Colon (tissue), 2 donors: Measurements from ENCODE around the gene PTPRG.

ENCODE experiments used
- FAIRE-seq: peaks from 2 replicates; lab custom pipeline; 2012; peaks lifted over from hg19 to GRCh38; lab: Jason Lieb, UNC
- donor health status: control.
- donor health status: control.

PTPRG gene

DNA sequence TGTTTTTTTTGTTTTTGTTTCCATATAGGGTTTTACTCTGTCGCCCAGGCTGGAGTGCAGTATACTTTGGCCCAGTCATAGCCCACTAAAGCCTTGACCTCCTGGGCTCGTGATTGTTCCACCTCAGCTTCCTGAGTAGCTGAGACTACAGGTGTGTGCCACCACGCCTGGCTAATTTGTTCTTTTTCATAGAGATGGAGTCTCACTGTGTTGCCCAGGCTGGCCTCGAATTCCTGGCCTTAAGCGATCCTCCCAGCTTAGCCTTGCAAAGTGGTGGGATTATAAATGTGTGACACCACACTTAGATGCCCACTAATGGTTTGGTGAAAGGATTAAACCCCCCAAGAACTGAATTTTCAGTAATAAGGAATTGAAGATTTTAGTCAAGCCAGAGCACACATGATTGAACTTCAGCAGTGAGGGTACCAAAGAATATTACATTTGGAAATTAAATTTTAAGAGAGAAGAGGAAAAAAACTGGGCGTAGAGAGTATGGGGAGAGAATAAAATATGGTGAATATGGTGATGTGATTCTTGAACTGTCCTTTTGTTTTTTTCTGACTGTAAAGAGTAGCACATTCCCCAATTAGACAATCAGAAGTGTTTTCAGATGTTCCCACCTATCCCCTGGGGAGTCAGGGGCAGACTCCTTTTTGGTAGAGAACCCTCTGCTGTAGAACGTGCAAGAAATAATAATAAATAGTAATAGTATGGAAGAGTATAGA lies 208.1 kb downstream of the PTPRG start:
- FAIRE-seq, result no peak

DNA sequence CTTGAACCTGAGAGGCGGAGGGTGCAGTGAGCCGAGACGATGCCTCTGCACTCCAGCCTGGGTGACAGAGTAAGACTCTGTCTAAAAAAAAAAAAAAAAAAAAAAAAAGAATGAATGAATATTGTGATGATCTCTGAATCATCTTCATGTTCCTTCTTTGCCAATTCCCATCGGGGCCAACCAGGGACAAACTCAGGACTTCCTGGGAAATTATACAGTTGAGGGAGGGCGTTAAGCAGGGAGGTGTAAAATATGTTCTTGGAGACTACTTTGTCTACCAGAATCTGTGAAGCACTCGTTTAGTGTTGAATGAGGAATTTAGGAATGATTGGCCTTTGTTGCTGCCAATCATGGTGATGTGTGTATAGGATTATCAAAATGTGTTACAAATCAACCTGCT lies 210.6 kb downstream of the PTPRG start:
- FAIRE-seq, result no peak

DNA sequence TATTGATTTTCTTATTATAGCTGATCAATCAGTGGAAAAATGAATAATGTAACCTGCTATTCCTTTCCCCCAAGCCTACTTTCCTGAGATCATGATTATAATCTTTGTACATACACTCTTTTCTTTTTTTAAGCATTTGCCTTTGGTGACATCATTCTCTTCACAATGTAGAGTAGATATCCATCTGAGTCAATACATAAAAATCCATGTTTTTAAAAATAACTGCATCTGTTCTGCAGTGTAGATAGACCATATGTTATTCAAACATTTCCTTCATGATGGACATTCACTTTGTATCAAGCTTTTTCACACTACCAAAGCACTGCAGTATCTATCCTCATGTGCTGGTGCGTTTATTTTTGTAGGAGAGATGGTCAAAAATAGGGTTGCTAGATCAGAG lies 211.1 kb downstream of the PTPRG start:
- FAIRE-seq, result no peak

DNA sequence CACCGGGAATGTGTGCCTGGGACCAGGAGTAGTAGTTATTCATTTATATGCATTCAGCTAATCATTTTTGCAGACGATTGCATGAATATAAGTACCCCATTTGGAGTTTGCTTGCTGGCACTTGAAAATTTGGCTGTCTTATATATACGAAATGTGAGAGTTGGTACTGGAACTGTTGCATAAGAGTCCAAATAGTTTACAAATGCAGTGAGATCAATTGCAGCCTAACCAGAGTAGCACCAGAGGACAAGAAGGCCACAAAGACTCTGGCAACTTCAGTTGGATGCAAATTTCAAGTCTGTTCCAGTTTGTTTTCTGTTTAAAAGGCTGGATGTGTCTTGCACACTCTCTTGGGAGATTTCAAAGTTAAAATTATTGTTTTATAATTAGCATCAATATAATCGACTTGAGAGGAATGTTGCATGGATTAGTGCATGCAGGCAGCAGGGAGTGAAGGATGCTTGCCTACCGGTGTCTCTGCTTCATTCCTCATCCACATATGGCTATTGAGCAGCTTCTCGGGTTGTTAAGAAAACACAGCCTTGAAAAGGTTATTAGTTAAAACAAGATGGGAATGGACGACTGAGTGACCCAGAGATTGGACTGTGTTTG lies 213.0 kb downstream of the PTPRG start:
- no peak for FAIRE-seq

DNA sequence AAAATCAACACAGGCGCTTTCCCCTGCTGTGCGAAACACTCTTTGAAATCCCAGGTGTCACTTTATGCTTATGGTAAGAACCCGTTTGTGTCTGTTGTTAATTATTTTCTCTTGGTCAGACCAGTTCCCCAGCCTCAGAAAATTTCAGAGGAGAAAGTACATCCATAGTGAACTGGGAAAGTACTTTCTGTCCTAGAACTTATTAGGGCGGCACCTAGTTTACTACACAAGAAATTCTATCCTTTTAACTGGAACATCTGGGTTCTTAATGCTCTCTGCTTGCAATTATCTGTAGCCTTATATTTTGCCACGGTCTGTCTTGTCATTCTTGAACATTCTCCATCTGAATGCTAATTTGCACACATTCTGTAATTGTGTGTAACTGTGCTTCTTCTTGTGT lies 215.0 kb downstream of the PTPRG start:
- FAIRE-seq, result no peak

DNA sequence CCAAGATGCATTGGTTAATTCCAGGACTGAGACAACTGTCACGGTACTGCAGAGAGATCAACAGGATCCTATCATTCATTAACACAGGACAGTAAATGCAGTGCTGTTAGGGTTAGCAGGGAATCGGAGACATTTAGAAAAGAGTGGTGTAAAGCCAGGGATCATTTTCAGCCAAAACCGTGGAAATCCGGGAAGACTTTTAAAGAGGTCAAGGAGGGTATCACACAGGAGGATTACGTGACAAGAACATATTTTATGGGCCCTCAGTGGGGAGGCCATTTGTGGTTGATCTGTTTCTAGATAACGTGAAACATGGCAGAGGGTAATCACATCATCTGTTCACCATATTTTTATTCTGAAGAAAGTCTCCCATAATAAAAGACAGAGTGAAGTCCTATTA lies 216.1 kb downstream of the PTPRG start:
- FAIRE-seq, result no peak

DNA sequence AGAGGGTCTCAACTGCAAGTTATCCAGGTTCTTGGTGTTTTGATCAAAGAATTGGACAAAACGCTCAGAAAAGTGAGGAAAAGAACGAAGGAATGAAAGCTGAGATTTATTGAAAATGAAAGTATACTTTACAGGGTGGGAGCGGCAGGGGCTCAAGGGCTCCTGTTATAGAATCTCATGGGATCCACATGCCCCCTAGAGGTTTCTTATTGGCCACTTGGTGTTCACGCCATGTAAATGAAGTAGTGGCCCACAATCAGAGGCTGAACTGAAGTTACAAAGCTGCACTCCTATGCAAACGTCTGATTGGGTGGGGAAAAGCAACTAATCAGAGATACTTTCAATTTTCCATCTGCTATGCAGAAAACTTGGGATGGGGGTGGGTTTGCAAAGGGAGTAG lies 216.7 kb downstream of the PTPRG start:
- FAIRE-seq, result no peak

DNA sequence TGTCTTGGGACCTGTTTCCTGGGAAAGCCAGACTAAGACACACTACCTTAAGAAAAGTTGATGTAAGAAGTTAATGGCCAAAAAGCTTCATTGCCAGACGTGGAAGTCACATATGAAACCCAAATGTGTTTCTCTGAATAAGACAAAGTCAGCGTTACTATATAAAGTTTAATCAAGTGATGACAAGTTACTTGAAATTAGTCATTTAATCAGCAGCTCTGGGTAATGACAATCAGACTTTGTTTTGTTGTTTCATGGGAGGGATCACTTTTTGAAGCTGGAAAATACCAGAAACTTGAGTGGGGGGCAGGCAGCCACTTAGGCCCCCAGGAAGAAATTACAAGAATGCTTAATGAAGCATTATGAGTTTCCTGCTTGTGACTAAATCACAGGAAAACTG lies 218.6 kb downstream of the PTPRG start:
- no peak for FAIRE-seq

DNA sequence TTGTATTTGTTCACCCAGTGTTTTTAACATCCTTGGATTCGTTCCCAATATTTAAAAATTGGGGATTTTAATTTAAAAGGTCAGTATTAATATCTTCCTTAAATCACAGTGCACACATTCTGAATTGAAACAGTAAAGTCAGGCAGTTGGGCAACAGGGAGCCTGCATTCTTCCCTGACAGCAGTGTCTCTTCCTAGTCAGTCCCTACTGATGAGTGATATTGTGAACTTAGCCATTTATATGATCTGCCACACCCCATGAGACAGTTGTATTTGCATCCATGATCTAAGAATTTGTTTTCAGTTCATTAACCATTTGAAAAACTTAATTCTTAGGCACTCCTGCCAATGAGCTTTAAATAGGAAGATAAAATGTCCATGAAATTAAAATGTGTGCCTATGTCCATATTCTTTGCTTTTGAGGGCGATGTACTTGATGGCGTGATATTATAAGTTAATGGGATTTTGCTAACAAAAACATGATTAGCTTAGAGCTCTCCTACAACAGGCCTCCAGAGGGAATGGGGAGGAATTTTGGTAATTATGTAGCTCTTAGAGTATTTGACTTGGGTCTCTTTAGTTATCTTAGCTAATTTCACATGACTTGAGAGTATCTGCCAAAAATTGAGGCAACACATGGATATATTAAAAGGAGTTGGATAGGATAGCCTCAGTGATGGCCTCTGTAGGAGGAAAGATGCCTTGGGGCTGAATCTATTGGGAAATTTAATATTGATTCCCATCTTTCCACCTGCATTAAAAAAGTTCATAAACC lies 219.3 kb downstream of the PTPRG start:
- no peak for FAIRE-seq

DNA sequence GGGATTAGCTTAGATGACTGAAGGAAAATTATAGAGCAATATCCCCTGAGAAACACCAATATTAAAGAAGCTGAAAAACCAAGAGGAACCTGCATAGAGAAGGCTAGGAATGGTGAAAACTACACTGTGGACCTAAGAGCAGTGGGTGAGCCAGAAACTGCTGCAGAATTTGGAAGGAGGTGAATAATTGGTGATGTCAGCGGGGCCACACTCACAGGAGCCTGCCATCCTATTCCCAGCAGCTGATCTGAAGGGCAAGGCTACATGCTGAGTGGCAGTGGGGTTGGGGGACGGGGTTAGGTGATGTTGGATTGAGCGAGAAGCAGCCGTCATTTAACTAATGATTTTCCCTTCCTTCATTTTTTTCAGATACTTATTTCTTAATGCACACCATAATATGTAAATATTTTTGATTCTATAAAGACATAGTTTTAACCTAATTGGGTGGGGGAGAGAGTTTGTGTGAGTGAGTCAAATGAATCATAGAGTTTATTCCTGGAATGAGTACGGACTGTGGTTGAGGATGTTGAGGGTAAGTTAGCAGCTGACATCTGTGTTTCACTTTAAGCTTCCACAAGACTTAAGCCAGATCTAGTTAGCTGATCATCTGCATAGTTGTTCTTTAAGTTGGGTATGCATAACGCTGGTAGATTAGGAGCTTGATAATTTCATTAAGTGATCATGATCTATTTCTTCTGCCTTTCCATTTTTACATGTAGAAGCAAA lies 222.8 kb downstream of the PTPRG start:
- FAIRE-seq, result no peak

DNA sequence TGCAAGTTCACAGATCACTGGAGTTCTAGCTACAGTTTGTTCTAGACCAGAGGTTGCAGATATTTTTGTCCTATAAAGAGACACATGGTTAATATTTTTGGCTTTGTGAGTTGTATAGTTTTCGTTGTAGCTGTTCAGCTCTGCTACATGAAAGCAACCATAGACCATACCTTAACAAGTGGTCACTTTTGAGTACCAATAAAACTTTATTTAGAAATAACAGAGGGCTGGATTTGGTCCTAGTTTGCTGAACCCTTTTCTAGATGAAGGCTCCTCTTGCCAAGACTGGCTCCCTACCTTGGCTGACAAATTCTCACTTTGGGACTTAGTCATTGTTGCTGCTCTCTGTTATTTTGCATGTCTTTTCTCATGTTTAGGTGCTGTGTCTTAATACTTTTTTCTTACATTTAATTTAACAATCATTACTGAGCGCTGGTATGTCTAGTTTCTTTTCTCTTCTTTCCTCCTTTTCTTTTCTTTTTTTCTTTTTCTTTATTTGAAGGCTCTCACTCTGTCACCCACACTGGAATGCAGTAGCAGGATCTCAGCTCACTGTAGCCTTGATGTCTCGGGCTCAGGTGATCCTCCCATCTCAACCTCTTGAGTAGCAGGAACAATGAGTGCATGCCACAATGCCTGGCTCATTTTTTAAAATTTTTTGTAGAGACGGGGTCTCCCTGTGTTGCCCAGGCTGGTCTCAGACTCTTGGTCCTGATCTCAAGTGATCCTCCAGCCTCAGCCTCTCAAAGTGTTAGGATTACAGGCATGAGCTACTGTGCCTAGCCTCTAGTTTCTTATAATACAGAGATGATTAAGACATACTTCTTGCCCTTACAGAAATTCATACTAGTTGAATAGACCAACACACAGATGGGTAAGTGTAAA lies 227.5 kb downstream of the PTPRG start:
- FAIRE-seq, result no peak

DNA sequence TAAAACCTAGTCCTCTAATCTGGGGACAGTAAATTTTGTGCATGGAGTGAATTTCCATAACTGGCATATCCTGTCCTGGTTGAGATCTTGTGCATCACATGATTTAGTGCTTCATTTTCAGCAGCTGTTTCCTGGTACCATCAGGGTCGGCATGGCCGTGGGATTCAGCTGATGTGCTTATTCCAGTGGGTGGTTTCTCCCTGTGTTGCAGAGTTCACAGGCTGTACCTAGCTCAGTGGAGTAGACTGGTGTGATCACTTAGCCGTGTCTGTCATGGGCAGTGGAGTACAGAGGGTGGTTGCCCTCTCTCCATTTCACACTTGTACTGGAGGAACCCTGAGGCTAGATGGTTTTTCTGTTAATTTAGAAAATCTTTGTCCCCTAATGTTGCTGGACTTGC lies 228.5 kb downstream of the PTPRG start:
- no peak for FAIRE-seq

DNA sequence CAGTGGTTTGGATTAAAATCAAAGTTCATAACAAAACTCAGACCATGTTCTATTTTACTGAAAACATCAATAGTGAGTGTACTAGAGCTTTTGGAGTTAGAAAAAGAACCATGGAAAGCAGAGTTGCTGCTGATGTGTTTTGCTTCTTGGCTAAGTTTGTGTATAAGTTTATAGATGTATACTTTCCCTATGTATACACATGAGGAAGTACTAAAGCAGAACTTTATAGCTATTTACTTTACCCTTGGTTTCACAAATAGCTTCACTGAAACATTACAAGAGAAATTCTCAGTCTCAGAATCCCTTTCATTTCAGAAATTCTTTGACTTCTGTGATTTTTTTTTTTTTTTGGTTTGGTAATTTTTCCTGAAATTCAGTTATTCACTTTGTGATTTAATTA lies 229.0 kb downstream of the PTPRG start:
- FAIRE-seq, result no peak

DNA sequence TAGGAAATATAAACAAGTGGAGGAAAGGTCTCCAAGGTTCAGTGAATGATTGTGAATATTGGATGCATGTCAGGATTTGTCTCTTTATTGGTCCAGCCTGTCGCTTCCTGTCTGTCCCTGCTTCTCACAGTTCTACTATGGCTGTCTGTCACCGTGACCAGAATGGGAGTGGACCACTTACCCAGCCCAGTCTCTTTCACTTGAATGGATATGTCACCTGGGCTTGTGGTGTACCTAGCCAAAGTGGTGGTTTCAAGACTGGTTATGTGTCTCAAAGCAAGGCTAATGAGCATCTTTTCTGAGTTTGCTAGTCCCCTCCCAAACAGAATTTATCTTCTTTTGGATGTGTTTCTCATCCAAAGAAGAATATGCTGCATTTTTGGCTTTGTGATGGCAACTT lies 231.7 kb downstream of the PTPRG start:
- no peak for FAIRE-seq

DNA sequence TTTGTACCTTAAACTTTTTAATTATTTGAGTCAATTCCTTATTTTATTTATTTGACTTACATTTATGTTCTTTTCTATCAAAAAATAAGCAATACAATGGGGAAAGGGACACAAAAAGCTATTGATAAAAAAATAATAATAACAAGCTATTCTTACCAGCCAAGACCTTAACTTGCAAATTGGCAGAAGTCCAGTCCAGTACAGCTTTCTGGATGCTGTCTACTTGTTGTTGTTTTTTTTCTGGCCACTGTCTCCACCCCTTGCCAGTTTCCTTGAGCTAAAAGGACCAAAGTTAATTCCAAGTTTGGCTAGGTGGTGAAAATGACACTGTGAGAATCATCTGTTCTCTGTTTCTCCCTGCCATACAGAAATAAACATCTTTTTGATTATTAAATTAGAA lies 232.2 kb downstream of the PTPRG start:
- FAIRE-seq, result no peak

DNA sequence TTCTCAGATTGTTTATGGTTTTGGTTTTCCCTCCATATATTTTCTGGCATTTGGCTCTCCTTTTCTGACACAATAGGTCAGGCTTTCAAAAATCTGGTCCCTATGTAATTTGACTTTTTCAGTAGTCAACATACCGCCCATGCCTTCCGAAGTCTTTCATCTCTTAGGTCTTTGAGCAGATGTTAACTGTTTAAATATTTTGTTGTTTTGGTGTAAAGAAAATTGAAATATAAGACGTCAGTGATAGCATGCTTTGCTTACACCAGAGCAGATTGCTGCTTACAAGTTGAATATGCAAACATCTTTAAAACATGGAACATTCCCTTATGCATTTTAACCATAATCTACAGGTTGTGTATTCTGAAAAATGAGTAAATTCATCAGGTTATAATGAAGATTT lies 233.0 kb downstream of the PTPRG start:
- no peak for FAIRE-seq

DNA sequence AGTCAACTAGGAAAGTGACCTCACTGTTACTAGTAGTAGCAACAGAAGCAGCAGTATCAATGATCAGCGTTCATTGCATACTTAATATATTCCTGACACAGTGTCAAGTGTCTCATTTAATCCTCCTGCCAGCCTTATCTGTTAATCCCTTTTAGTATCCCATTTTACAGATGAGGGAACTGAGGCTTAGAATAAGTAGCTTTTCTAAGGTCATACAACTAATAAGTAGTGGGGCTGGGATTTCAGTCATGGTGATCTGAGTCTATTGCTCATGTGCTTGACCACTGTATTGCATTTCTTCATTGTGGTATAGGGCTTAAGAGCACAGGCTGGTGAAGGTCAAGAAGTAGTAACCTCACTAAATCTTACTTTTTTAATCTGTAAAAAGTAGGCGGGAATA lies 233.6 kb downstream of the PTPRG start:
- no peak for FAIRE-seq

DNA sequence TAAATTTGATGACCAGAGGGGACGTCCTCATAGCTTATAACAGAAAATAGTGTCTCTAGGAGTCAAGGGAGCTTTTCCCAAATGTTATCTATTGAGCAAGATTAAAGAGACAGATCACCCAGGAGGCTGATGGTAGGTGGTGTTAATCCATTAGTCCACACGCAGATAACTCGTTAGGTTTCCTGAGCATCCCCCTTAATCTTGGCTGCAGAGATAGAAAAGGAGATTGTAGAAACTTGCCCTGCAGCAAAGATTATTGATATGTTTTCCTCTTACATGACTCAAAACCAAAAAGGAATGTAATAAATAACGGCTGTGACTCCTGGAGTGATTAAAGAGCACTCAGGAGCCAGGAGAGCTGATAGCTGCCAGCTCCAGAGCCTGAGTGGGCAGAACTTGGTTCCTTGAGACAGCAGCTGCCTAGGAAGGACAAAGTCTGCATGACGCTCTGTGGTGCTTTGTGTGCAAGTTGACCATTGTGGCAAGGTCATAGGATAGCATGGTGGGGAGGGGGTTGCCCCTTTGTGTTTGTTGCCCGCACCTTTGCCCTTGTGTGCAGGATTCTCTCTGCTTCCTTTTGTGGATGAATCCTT lies 234.8 kb downstream of the PTPRG start:
- FAIRE-seq, result no peak

DNA sequence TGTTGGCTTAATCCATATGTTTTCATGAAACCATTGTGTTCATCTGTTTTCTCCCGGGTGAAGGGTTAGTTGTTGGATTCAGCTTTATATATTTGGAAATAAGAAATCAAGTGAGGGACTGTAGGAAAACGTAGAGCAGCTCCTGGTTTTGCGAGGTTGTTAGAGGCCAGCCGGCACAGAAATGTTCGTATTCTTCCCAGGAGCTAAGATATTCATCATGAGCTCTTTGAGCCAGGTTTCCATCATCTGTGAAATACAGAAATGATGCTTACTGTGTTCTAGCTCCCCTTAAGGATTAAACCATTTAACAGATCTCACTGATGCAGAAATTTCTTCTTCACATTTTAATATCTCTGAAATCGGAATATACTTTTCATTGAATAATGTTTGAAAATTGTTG lies 235.5 kb downstream of the PTPRG start:
- FAIRE-seq, result no peak

DNA sequence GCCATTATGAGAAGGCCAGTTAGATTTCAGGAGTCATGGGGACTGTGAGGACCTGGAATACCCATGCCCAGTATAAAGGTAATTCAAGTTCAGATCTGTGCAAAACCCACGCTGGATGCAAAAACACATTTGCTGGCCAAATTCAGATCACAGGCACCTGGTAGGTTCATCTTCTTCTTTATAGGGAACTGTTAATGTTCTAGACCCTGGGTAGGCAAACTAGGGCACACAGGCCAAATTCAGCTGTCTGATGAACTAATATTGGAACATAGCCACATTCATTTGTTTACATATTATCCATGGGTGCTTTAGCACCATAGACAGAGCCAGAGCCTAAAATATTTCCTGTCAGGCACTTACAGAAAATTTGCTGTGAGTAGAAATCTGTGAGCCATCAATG lies 241.4 kb downstream of the PTPRG start:
- FAIRE-seq, result no peak

DNA sequence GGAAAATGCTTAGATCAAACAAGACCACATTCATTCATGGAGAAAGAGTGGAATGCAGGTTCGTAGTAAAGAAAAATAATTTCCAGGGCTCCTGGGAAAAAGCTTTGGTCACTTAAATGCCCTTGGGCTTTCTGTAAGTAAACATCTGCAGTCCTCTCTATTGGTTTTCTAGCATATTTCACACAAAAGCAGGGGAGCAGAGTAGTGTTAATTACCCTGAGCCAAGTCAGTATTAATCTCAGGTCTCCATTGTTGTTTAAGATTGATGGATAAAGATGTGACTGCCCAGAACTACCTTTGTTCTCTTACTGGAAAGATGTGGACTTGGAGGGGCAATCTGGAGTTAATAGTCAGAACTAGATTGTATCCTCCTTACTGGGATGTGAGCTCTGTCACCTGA lies 242.6 kb downstream of the PTPRG start:
- FAIRE-seq, result no peak
